Epithelial cell of proximal tubule (primary cell): ENCODE results near the gene DOCK9. TPM values are rescaled to one million over a fixed set of nuclear protein-coding genes. Genes with fewer than 3 reads are reported as not detected.
A peak's percentile ranks its signal among the peaks of the same experiment; 100 is the strongest.

Experiments used
- DNase-seq: peaks from one replicate; pipeline ENCODE4 v3.0.0-alpha.2; 2011; ENCODE audit warnings: low read depth
- H3K4me3 ChIP-seq: 2 replicates; pipeline ENCODE4 v1.5.1; 2011; ENCODE audit warnings: low read depth, mild to moderate bottlenecking, low read length
- CTCF ChIP-seq: conservative IDR thresholded peaks from 2 replicates; pipeline ENCODE4 v1.5.1; 2012; ENCODE audit warnings: low read depth, mild to moderate bottlenecking, low read length
- total RNA-seq: library from RNA; depleted of rRNA; stranded (reverse); fragments of >200 nt; gene quantifications from 2 replicates; pipeline ENCODE4 v1.2.3, GENCODE V29; 2015

Gene DOCK9, protein sequence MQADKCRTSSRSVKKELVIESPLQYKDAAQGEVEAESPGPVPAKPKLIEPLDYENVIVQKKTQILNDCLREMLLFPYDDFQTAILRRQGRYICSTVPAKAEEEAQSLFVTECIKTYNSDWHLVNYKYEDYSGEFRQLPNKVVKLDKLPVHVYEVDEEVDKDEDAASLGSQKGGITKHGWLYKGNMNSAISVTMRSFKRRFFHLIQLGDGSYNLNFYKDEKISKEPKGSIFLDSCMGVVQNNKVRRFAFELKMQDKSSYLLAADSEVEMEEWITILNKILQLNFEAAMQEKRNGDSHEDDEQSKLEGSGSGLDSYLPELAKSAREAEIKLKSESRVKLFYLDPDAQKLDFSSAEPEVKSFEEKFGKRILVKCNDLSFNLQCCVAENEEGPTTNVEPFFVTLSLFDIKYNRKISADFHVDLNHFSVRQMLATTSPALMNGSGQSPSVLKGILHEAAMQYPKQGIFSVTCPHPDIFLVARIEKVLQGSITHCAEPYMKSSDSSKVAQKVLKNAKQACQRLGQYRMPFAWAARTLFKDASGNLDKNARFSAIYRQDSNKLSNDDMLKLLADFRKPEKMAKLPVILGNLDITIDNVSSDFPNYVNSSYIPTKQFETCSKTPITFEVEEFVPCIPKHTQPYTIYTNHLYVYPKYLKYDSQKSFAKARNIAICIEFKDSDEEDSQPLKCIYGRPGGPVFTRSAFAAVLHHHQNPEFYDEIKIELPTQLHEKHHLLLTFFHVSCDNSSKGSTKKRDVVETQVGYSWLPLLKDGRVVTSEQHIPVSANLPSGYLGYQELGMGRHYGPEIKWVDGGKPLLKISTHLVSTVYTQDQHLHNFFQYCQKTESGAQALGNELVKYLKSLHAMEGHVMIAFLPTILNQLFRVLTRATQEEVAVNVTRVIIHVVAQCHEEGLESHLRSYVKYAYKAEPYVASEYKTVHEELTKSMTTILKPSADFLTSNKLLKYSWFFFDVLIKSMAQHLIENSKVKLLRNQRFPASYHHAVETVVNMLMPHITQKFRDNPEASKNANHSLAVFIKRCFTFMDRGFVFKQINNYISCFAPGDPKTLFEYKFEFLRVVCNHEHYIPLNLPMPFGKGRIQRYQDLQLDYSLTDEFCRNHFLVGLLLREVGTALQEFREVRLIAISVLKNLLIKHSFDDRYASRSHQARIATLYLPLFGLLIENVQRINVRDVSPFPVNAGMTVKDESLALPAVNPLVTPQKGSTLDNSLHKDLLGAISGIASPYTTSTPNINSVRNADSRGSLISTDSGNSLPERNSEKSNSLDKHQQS (N-terminal part only)
- 37.6 and 72.4 TPM in 2 replicates for total RNA-seq

GRCh38 chr13:98977568-98978265, at the start of gene DOCK9:
TSS of gene DOCK9 (minus strand) at chr13:98978064. CDS start at chr13:98977909, 155 bp downstream.
- no peak for DNase-seq
- TF ChIP-seq CTCF = no peak
- peak within 1 kb of the TSS; percentile 43 for H3K4me3 ChIP-seq

- no peak overlapping the region for H3K4me3 ChIP-seq
- TF ChIP-seq CTCF = no peak
- no peak for DNase-seq
Measured at GRCh38 chr13:99027260-99027659, 49.4 kb upstream of the DOCK9 start.

GRCh38 chr13:99022941-99023340, 45.1 kb upstream of the DOCK9 start:
- no peak for DNase-seq
- TF ChIP-seq CTCF = no peak
- no peak overlapping the region for H3K4me3 ChIP-seq

DNA sequence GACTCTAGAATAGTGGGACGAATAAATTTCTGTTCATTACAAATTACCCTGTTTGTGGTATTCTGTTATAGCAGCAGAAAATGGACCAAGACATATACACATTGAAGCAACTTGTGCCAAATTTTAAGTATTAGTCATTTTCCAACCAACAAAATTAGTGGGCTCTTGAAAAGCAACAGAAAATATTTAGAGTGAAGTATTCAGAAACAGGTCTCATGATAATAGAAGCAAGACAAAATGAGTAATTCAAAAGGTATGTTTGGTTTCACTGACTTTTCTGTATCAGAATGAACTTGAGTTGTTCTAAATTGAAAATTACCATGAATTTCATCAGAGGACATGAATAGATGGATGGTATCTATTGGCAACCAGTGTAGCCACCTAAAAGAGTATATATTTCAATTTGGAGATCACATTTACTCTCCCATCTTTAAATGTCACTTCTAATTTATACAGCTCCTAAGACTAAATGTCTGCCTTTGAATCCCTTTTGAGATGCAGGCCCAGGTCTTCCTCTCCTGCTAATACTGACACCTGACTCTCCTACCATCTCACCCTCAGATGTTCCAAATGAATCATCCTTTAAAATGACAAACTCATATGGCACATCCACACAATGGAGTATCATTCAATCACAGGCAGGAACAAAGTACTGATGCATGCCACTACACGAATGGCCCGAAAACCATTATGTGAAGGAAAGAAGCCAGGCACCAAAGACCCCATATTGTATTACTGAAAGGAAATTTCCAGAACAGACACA, 40.7 kb upstream of the DOCK9 start:
- no peak for DNase-seq
- H3K4me3 ChIP-seq = no peak overlapping the region
- no peak for TF ChIP-seq CTCF

DNA sequence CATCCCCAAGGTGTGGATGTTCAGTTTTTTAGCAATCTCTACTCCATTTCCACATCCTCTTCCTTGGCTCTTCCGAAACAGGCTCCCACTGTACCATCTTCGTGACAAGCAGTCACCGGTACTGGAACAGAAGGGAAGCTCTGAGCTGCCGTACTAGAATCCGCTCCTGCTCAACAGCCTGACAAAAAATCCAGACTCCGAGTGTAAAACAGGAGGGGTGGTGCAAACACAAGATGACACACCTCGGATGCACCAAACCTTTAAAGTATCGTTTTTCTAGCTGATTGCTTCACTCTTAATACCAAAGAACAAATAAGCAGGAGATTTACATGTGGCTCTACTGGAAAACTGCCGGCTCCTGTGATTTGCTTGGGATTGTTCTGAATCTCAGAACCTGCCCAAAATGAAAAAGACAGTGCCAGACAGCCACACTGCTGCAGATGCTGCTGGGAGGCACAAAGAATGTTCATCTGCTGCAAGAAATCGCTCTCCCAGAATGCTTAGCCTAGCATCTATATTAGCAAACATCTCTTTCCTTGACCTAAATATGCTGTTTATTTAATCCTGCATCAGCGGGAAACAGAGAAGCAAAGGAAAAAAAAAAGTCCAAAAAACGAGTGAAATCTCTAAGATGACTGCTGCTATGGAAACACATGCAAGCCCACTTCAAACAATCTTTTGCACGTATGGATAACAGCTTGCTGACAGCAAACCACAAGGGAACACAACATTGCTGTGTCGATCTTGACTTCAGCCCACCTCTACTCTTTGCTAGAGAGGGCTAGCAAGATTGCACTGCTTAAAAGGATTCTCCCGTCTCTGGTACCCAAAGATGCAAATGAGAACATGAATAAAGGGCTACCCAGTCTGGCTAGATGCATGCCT, 38.0 kb upstream of the DOCK9 start:
- TF ChIP-seq CTCF = no peak
- no peak overlapping the region for H3K4me3 ChIP-seq
- DNase-seq = no peak
